GM12878 (cell line): Measurements from ENCODE around the gene MN1. TPM values are rescaled to one million over a fixed set of nuclear protein-coding genes. Genes with fewer than 3 reads are reported as not detected.

ENCODE experiments used
- ATAC-seq: fragments of 200-7000 bp; cut with Tn5 transposase; 3 replicates; pipeline ENCODE4 v1.9.1; 2020; ENCODE audit warnings: mild to moderate bottlenecking, moderate library complexity
- BruUV-seq: library from RNA; stranded (reverse); fragments of 400-500 nt; replicated peaks from 2 replicates; lab custom pipeline; 2021; lab: Mats Ljungman, UMichigan
- CTCF ChIA-PET: fragments of 300-600 bp; sonication (Branson Sonifier 250); formaldehyde crosslinking; extraction: SDS; loops from one replicate; lab custom pipeline; 2021; ENCODE audit warnings: inconsistent platforms; lab: Yijun Ruan, JAX
- POLR2A ChIA-PET: fragments of 350-600 bp; formaldehyde crosslinking; extraction: SDS; loops from one replicate; lab custom pipeline; 2021; ENCODE audit warnings: inconsistent platforms; lab: Charles Lee
- RAD21 ChIA-PET: fragments of 300-600 bp; sonication (Branson Sonifier 250); formaldehyde crosslinking; loops from one replicate; lab custom pipeline; 2023; ENCODE audit warnings: antibody characterized with exemption; ENCODE audit not compliant: unreplicated experiment; lab: Charles Lee
- SMC1A ChIA-PET: fragments of 300-600 bp; sonication (Branson Sonifier 250); formaldehyde crosslinking; loops from one replicate; lab custom pipeline; 2023; ENCODE audit not compliant: unreplicated experiment, uncharacterized antibody; lab: Charles Lee
- DNase-seq: peaks from one replicate; pipeline ENCODE4 v3.0.0-alpha.2; 2011; ENCODE audit warnings: low read depth, low spot score
- FAIRE-seq: peaks from 3 replicates; lab custom pipeline; 2011; peaks lifted over from hg19 to GRCh38; lab: Jason Lieb, UNC
- H2AFZ ChIP-seq: 2 replicates; pipeline ENCODE4 v1.6.0; 2011; ENCODE audit warnings: low read depth, low read length, control low read depth; ENCODE audit not compliant: control insufficient read depth
- H3K27ac ChIP-seq: 2 replicates; pipeline ENCODE4 v1.5.1; 2011; ENCODE audit warnings: control low read depth; ENCODE audit not compliant: control insufficient read depth, insufficient read depth
- H3K27me3 ChIP-seq, 2 experiments: replicated peaks in 1 of 2; 2 replicates each; pipeline versions ENCODE4 v1.6.0 to v1.6.1; 2011; ENCODE audit warnings: low read length in 1 of 2; ENCODE audit not compliant: control insufficient read depth in 2 of 2, insufficient read depth in 2 of 2
- H3K36me3 ChIP-seq, 2 experiments: 2 replicates each; pipeline ENCODE4 v1.5.1; 2011; ENCODE audit warnings: low read length in 1 of 2; ENCODE audit not compliant: control insufficient read depth in 2 of 2, insufficient read depth in 2 of 2
- H3K4me1 ChIP-seq: 2 replicates; pipeline ENCODE4 v1.6.1; 2011; ENCODE audit warnings: mild to moderate bottlenecking, low read length, moderate library complexity, mixed read lengths; ENCODE audit not compliant: control insufficient read depth, insufficient read depth
- H3K4me2 ChIP-seq: 2 replicates; pipeline ENCODE4 v1.6.0; 2011; ENCODE audit warnings: control low read depth; ENCODE audit not compliant: control insufficient read depth, insufficient read depth
- H3K4me3 ChIP-seq: fragments of 200-600 bp; sonication (generic); 2 replicates; pipeline ENCODE4 v1.5.1; 2016
- H3K79me2 ChIP-seq: 2 replicates; pipeline ENCODE4 v1.6.0; 2011; ENCODE audit warnings: low read length; ENCODE audit not compliant: control insufficient read depth, insufficient read depth
- H3K9ac ChIP-seq: 2 replicates; pipeline ENCODE4 v1.8.0; 2011; ENCODE audit warnings: low read length, control low read depth, mixed read lengths; ENCODE audit not compliant: control insufficient read depth, insufficient read depth
- H3K9me3 ChIP-seq: replicated peaks from 3 replicates; pipeline ENCODE4 v1.5.1; 2011; ENCODE audit warnings: mild to moderate bottlenecking, low read length; ENCODE audit not compliant: control insufficient read depth, insufficient read depth
- H4K20me1 ChIP-seq: 2 replicates; pipeline ENCODE4 v1.6.0; 2011; ENCODE audit not compliant: control insufficient read depth, insufficient read depth
- E2F4 ChIP-seq: IDR thresholded peaks from 2 replicates; pipeline ENCODE4 v1.6.1; 2012; ENCODE audit warnings: low read depth, low read length, improper control_type of control experiment
- E2F8 ChIP-seq: fragments of 450-650 bp; IDR thresholded peaks from 2 replicates; pipeline ENCODE4 v1.6.1; 2018; ENCODE audit warnings: mild to moderate bottlenecking, low read depth, moderate library complexity; ENCODE audit not compliant: partially characterized antibody
- EGR1 ChIP-seq, 2 experiments: IDR thresholded peaks; 1 replicate in 1 of 2; 2 replicates in 1 of 2; pipeline ENCODE4 v1.6.1; 2011 to 2012; ENCODE audit warnings: low read depth in 2 of 2, low read length in 2 of 2, borderline replicate concordance in 1 of 2, mild to moderate bottlenecking in 1 of 2, moderate library complexity in 1 of 2
- FOXK2 ChIP-seq: fragments of 450-650 bp; IDR thresholded peaks from 2 replicates; pipeline ENCODE4 v1.6.1; 2017; ENCODE audit warnings: mild to moderate bottlenecking, moderate library complexity
- HDGF ChIP-seq: fragments of 450-650 bp; IDR thresholded peaks from 2 replicates; pipeline ENCODE4 v1.6.1; 2016; ENCODE audit warnings: antibody characterized with exemption
- MEF2B ChIP-seq: fragments of 450-650 bp; IDR thresholded peaks from 2 replicates; pipeline ENCODE4 v1.6.1; 2018; ENCODE audit warnings: mild to moderate bottlenecking, moderate library complexity; ENCODE audit not compliant: partially characterized antibody, poor library complexity, severe bottlenecking
- NFYA ChIP-seq: IDR thresholded peaks from 2 replicates; pipeline ENCODE4 v1.6.1; 2011; ENCODE audit warnings: low read depth, mild to moderate bottlenecking, low read length, improper control_type of control experiment, borderline replicate concordance
- NR2C1 ChIP-seq: fragments of 450-650 bp; IDR thresholded peaks from 2 replicates; pipeline ENCODE4 v1.6.1; 2017; ENCODE audit warnings: antibody characterized with exemption, mild to moderate bottlenecking, moderate library complexity
- NR2F1 ChIP-seq: fragments of 450-650 bp; conservative IDR thresholded peaks from 2 replicates; pipeline ENCODE4 v1.6.1; 2017; ENCODE audit warnings: mild to moderate bottlenecking
- RAD51 ChIP-seq: fragments of 450-650 bp; IDR thresholded peaks from 2 replicates; pipeline ENCODE4 v1.6.1; 2016; ENCODE audit warnings: moderate library complexity, mild to moderate bottlenecking, inconsistent platforms
- SUPT20H ChIP-seq: IDR thresholded peaks from 2 replicates; pipeline ENCODE4 v1.6.1; 2011; ENCODE audit warnings: low read depth, mild to moderate bottlenecking, low read length, moderate library complexity, borderline replicate concordance; ENCODE audit not compliant: control insufficient read depth
- WRNIP1 ChIP-seq: IDR thresholded peaks from 2 replicates; pipeline ENCODE4 v1.6.1; 2011; ENCODE audit warnings: low read depth, low read length, improper control_type of control experiment, borderline replicate concordance
- ZNF24 ChIP-seq: fragments of 450-650 bp; IDR thresholded peaks from 2 replicates; pipeline ENCODE4 v1.6.1; 2017; ENCODE audit warnings: antibody characterized with exemption, mild to moderate bottlenecking
- ZNF384 ChIP-seq: IDR thresholded peaks from 2 replicates; pipeline ENCODE4 v1.6.1; 2012; ENCODE audit warnings: low read depth, mild to moderate bottlenecking, low read length, improper control_type of control experiment, borderline replicate concordance
- WGBS: methylation state at CpG from one replicate; pipeline ENCODE4 v1.1.6; 2016; ENCODE audit warnings: low lambda C conversion rate; ENCODE audit not compliant: insufficient replicate concordance, insufficient coverage; ENCODE audit errors: missing lambda C conversion rate; 5-methylcytosine and 5-hydroxymethylcytosine counted together
- in situ Hi-C: fragments of 300-500 bp; cut with MboI; formaldehyde crosslinking; loops from 9 replicates; pipeline ENCODE4 v1.14.3; 2018; ENCODE audit warnings: mixed read lengths
- intact Hi-C: fragments of 100-400 bp; cut with micrococcal nuclease; formaldehyde crosslinking; loops from one replicate; pipeline ENCODE4 v1.14.2; 2022; ENCODE audit not compliant: unreplicated experiment
- polyA plus RNA-seq, 11 experiments: library from polyadenylated mRNA; depleted of rRNA in 4 of 11; unstranded in 6 of 11; stranded (reverse) in 5 of 11; fragments of >200 nt; fragmentation: Nextera tagmentation in 4 of 11; fragmentation: Illumina TruSeq in 1 of 11; extraction: Ambion mirVana in 4 of 11; extraction: Trizol in 1 of 11; gene quantifications; 1 replicate in 1 of 11; 2 replicates in 10 of 11; pipeline versions ENCODE4 v1.2.1 to v1.2.3, GENCODE V29; 2011 to 2016; ENCODE audit warnings: inconsistent platforms in 2 of 11, missing spikeins in 2 of 11, low read depth in 1 of 11
- total RNA-seq, 4 experiments: library from RNA; depleted of rRNA in 3 of 4; stranded (reverse); fragments of >200 nt in 3 of 4; fragmentation: Illumina TruSeq in 1 of 4; extraction: Trizol in 1 of 4; gene quantifications; 2 replicates each; pipeline versions ENCODE4 v1.2.1 to v1.2.3, GENCODE V29; 2013 to 2021
- TF ChIP-seq, protein P1 (sequence below): fragments of 450-650 bp; IDR thresholded peaks from 2 replicates; pipeline ENCODE4 v1.6.1; 2017; ENCODE audit warnings: antibody characterized with exemption, mild to moderate bottlenecking, moderate library complexity

Gene MN1
- total and polyA plus RNA-seq, 10 of the 15 experiments (the other 5 are each of a cell fraction or from before 2014, with no cell fraction given): under 0.01 to 0.24 (median 0.03) TPM; not detected in 3

GRCh38 chr22:27761665-27762064 is 39.9 kb downstream of the MN1 start:
- Histone ChIP-seq H3K9ac (no peak overlapping the region), H2AFZ (no peak overlapping the region), H3K27me3 (no peaks in the 10 kb centered on the region), H3K27ac (no peak overlapping the region), H3K4me2 (no peak overlapping the region), H3K79me2 (no peaks in the 10 kb centered on the region), H4K20me1 (no peaks in the 10 kb centered on the region)
- 62% methylated on average over 14 of the region's 15 CpGs for WGBS
- ATAC-seq: no peak
- ChIA-PET CTCF (no interaction called here), SMC1A (no interaction called here)
- DNase-seq: no peak
- FAIRE-seq: no peak
- in situ Hi-C loops (no loop called here), intact Hi-C loops (no loop called here)
- TF ChIP-seq E2F8 (no peak), FOXK2 (no peak), WRNIP1 (no peak), NR2C1 (no peak), NR2F1 (no peak), ZNF384 (no peak), HDGF (no peak), SUPT20H (no peak), RAD51 (no peak), ZNF24 (no peak), MEF2B (no peak), E2F4 (no peak), NFYA (no peak), EGR1 (IDR thresholded peaks at IDR 0.05; ENCODE audit: borderline replicate concordance in 1 of 2, low read depth in 2 of 2, low read length in 2 of 2) (no peak)
- TF ChIP-seq, protein P1, sequence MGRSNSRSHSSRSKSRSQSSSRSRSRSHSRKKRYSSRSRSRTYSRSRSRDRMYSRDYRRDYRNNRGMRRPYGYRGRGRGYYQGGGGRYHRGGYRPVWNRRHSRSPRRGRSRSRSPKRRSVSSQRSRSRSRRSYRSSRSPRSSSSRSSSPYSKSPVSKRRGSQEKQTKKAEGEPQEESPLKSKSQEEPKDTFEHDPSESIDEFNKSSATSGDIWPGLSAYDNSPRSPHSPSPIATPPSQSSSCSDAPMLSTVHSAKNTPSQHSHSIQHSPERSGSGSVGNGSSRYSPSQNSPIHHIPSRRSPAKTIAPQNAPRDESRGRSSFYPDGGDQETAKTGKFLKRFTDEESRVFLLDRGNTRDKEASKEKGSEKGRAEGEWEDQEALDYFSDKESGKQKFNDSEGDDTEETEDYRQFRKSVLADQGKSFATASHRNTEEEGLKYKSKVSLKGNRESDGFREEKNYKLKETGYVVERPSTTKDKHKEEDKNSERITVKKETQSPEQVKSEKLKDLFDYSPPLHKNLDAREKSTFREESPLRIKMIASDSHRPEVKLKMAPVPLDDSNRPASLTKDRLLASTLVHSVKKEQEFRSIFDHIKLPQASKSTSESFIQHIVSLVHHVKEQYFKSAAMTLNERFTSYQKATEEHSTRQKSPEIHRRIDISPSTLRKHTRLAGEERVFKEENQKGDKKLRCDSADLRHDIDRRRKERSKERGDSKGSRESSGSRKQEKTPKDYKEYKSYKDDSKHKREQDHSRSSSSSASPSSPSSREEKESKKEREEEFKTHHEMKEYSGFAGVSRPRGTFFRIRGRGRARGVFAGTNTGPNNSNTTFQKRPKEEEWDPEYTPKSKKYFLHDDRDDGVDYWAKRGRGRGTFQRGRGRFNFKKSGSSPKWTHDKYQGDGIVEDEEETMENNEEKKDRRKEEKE: no peak
- TF ChIP-seq, all 136 proteins: peak for 0
- Histone ChIP-seq H3K4me1 (no peaks in the 10 kb centered on the region), H3K36me3 (no peaks in the 10 kb centered on the region), H3K4me3 (no peak overlapping the region), H3K9me3 (no peaks in the 10 kb centered on the region)
- no TSS peak for BruUV-seq
- POLR2A ChIA-PET: interaction anchor here (0.6 kb wide), 1 partner anchor 65 kb away, joined by 7 read pairs; no protein-coding TSS in a partner anchor
- RAD21 ChIA-PET: no interaction called here
